T-helper 2 cell treated with Interferon-gamma antibody and Interleukin-4, amounts not matched to agents 100 ng/mL and 5 ng/mL, for 36 hours (primary cell): Measurements from ENCODE around the gene MFSD1. TPM values are rescaled to one million over a fixed set of nuclear protein-coding genes. Genes with fewer than 3 reads are reported as not detected.

Experiments
- intact Hi-C: fragments of 100-400 bp; cut with micrococcal nuclease; formaldehyde crosslinking; loops from one replicate; pipeline ENCODE4 v1.15.1; 2023
- total RNA-seq: library from RNA; stranded (reverse); gene quantifications from 2 replicates; pipeline ENCODE4 v1.2.3, GENCODE V29; 2022

The MFSD1 gene
- total RNA-seq, 1 donor from 2014 or later: 32.5 TPM

- intact Hi-C loops: no loop called here
Measured at GRCh38 chr3:158863247-158863646, 61.4 kb downstream of the MFSD1 start.

DNA sequence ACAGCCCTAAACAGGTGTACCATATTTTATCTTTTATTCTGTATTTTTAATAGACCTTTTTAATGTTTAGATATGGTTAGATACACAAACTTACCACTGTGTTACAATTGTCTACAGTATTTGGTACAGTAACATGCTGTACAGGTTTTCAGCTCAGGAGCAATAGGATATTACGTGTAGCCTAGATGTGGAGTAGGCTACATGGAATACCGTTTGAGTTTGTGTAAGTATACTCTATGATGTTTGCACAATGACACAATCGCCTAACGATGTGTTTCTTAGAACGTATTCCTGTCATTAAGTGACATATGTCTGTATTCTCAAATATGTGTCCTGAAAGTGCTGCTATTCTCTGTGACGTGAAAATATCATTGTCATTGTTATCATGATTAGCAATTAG, 62.6 kb downstream of the MFSD1 start:
- intact Hi-C loops: no loop called here

GRCh38 chr3:158875700-158876099, 73.8 kb downstream of the MFSD1 start:
- intact Hi-C loops: no loop called here

Other genes starting within 250 kb of the MFSD1 start
- 0.25 and 0.50 TPM in 2 replicates for gene MLF1, start 230.9 kb upstream of the MFSD1 start, total RNA-seq
- 47.2 and 50.6 TPM in 2 replicates for gene GFM1, start 157.5 kb upstream of the MFSD1 start, total RNA-seq
- gene LXN, start 129.4 kb upstream of the MFSD1 start, total RNA-seq: 12.1 and 13.5 TPM in 2 replicates
- gene RARRES1, start 69.6 kb upstream of the MFSD1 start, total RNA-seq: not detected in 2 replicates